GM21723 (cell line): ENCODE data around the gene ACTL7A.
A peak's percentile ranks its signal among the peaks of the same experiment; 100 is the strongest.
"Not testable (repeated sequence)": the region's sequence is repeated elsewhere in the genome, so short reads cannot be mapped to it uniquely, and the experiment has no call there.

Experiments
- ATAC-seq: cut with Tn5 transposase; IDR thresholded peaks from one replicate; pipeline ENCODE4 v1.9.1; 2021; ENCODE audit warnings: mild to moderate bottlenecking, moderate library complexity; ENCODE audit not compliant: unreplicated experiment

Gene ACTL7A

GRCh38 chr9:108845947-108846346 is 16.1 kb upstream of the ACTL7A start:
- ATAC-seq, result no peak

GRCh38 chr9:108848296-108848695 is 13.8 kb upstream of the ACTL7A start:
- ATAC-seq, result not testable (repeated sequence)

- no peak for ATAC-seq
These were observed 11.7 kb upstream of the ACTL7A start for GRCh38 chr9:108850293-108850897.

GRCh38 chr9:108851138-108851537 is 10.9 kb upstream of the ACTL7A start:
- ATAC-seq, result no peak

- no peak for ATAC-seq
These were observed 10.0 kb upstream of the ACTL7A start for GRCh38 chr9:108852079-108852478.

GRCh38 chr9:108854094-108854493 is 8.0 kb upstream of the ACTL7A start:
- no peak for ATAC-seq

- no peak for ATAC-seq
These were observed 7.2 kb upstream of the ACTL7A start for GRCh38 chr9:108854641-108855528.

GRCh38 chr9:108855529-108855886 is 6.6 kb upstream of the ACTL7A start:
- ATAC-seq, result no peak

- no peak for ATAC-seq
These were observed 6.2 kb upstream of the ACTL7A start, which contains the start of gene ACTL7B for GRCh38 chr9:108855888-108856287. Gene ACTL7B, minus strand, starts transcription at chr9:108855986. Its CDS starts 56 bp downstream, at chr9:108855930.

GRCh38 chr9:108857572-108857971 is 4.5 kb upstream of the ACTL7A start:
- ATAC-seq, result no peak

- ATAC-seq, result peak; percentile 81
These were observed 2.5 kb upstream of the ACTL7A start for GRCh38 chr9:108859459-108860114.

GRCh38 chr9:108860354-108860753 is 1.7 kb upstream of the ACTL7A start:
- no peak for ATAC-seq

GRCh38 chr9:108860764-108861163 is 1.3 kb upstream of the ACTL7A start:
- no peak for ATAC-seq

- ATAC-seq, result no peak
These were observed 602 bp upstream of the ACTL7A start for GRCh38 chr9:108861464-108861863.

GRCh38 chr9:108863891-108864290 is 1.8 kb downstream of the ACTL7A start:
- ATAC-seq, result no peak

- ATAC-seq, result no peak
These were observed 2.4 kb downstream of the ACTL7A start for GRCh38 chr9:108864446-108864845.

GRCh38 chr9:108865037-108865436 is 3.0 kb downstream of the ACTL7A start:
- no peak for ATAC-seq

- no peak for ATAC-seq
These were observed 3.9 kb downstream of the ACTL7A start for GRCh38 chr9:108866001-108866420.

GRCh38 chr9:108867116-108867515 is 5.0 kb downstream of the ACTL7A start:
- no peak for ATAC-seq

- no peak for ATAC-seq
These were observed 5.8 kb downstream of the ACTL7A start for GRCh38 chr9:108867829-108868228.

GRCh38 chr9:108869092-108869725 is 7.1 kb downstream of the ACTL7A start:
- ATAC-seq, result no peak
